ENCODE measurements around the gene DPY19L3.

- TF ChIP-seq, protein P1, sequence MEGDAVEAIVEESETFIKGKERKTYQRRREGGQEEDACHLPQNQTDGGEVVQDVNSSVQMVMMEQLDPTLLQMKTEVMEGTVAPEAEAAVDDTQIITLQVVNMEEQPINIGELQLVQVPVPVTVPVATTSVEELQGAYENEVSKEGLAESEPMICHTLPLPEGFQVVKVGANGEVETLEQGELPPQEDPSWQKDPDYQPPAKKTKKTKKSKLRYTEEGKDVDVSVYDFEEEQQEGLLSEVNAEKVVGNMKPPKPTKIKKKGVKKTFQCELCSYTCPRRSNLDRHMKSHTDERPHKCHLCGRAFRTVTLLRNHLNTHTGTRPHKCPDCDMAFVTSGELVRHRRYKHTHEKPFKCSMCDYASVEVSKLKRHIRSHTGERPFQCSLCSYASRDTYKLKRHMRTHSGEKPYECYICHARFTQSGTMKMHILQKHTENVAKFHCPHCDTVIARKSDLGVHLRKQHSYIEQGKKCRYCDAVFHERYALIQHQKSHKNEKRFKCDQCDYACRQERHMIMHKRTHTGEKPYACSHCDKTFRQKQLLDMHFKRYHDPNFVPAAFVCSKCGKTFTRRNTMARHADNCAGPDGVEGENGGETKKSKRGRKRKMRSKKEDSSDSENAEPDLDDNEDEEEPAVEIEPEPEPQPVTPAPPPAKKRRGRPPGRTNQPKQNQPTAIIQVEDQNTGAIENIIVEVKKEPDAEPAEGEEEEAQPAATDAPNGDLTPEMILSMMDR (IDR thresholded peaks at IDR 0.05): no peak
- no peak for TF ChIP-seq POLR2A (IDR thresholded peaks at IDR 0.05)
These were observed 43.3 kb upstream of the DPY19L3 start for GRCh38 chr19:32362318-32362691.
